SK-N-SH (cell line): ENCODE measurements around the gene HDAC4. TPM values are rescaled to one million over a fixed set of nuclear protein-coding genes. Genes with fewer than 3 reads are reported as not detected.

Experiments
- CTCF ChIA-PET: fragments of 300-600, 350-600 bp; formaldehyde crosslinking; extraction: SDS; loops from one replicate; lab custom pipeline; 2021; lab: Yijun Ruan, JAX
- POLR2A ChIA-PET: fragments of 350-600 bp; sonication (Branson Sonifier 250); formaldehyde crosslinking; extraction: SDS; loops from one replicate; lab custom pipeline; 2020; ENCODE audit warnings: antibody characterized with exemption, inconsistent platforms; lab: Yijun Ruan, JAX
- DNase-seq: peaks from one replicate; pipeline ENCODE4 v3.0.0; 2012
- H2AFZ ChIP-seq: fragments of 200-600 bp; sonication (generic); 2 replicates; pipeline ENCODE4 v1.8.1; 2016; ENCODE audit warnings: antibody characterized with exemption, mild to moderate bottlenecking, low read depth
- H3F3A ChIP-seq: fragments of 200-600 bp; sonication (generic); replicated peaks from 2 replicates; pipeline ENCODE3; 2016; ENCODE audit warnings: antibody characterized with exemption, mild to moderate bottlenecking; ENCODE audit not compliant: insufficient read depth
- H3K27ac ChIP-seq, 2 experiments: fragments of 200-500 bp in 1 of 2; fragments of 200-600 bp in 1 of 2; sonication (Bioruptor generic) in 1 of 2; sonication (generic), shearing (Covaris generic) in 1 of 2; 2 replicates each; pipeline versions ENCODE4 v1.5.1 to v1.6.1; 2014 to 2016; ENCODE audit warnings: low read depth in 2 of 2, inconsistent platforms in 1 of 2, low read length in 1 of 2, mild to moderate bottlenecking in 1 of 2, mixed read lengths in 1 of 2
- H3K27me3 ChIP-seq: fragments of 200-600 bp; sonication (generic), shearing (Covaris generic); 2 replicates; pipeline ENCODE4 v1.6.1; 2016; ENCODE audit warnings: mixed run types; ENCODE audit not compliant: insufficient read depth
- H3K36me3 ChIP-seq, 2 experiments: fragments of 200-500 bp in 1 of 2; fragments of 200-600 bp in 1 of 2; sonication (Bioruptor generic) in 1 of 2; sonication (generic) in 1 of 2; replicated peaks in 1 of 2; 2 replicates each; pipeline versions ENCODE3 to v1.5.1; 2014 to 2016; ENCODE audit warnings: low read length in 1 of 2, mild to moderate bottlenecking in 1 of 2; ENCODE audit not compliant: insufficient read depth in 2 of 2, control insufficient read depth in 1 of 2
- H3K4me1 ChIP-seq, 2 experiments: fragments of 200-500 bp in 1 of 2; fragments of 200-600 bp in 1 of 2; sonication (Bioruptor generic) in 1 of 2; sonication (generic), shearing (Covaris generic) in 1 of 2; 2 replicates each; pipeline versions ENCODE4 v1.5.1 to v1.6.1; 2014 to 2016; ENCODE audit warnings: low read depth in 1 of 2, low read length in 1 of 2, mixed run types in 1 of 2; ENCODE audit not compliant: insufficient read depth in 2 of 2, control insufficient read depth in 1 of 2
- H3K4me2 ChIP-seq: fragments of 200-600 bp; sonication (generic), shearing (Covaris generic); 2 replicates; pipeline ENCODE4 v1.6.1; 2017; ENCODE audit warnings: mixed run types
- H3K4me3 ChIP-seq, 2 experiments: fragments of 200-500 bp in 1 of 2; fragments of 200-600 bp in 1 of 2; sonication (Bioruptor generic) in 1 of 2; sonication (generic), shearing (Covaris generic) in 1 of 2; 2 replicates each; pipeline versions ENCODE4 v1.5.1 to v1.8.1; 2014 to 2016; ENCODE audit warnings: low read depth in 2 of 2, inconsistent platforms in 1 of 2, low read length in 1 of 2, mild to moderate bottlenecking in 1 of 2, mixed read lengths in 1 of 2, moderate library complexity in 1 of 2
- H3K79me2 ChIP-seq: fragments of 200-600 bp; sonication (generic); 2 replicates; pipeline ENCODE4 v1.8.1; 2017; ENCODE audit warnings: mild to moderate bottlenecking; ENCODE audit not compliant: insufficient read depth
- H3K9ac ChIP-seq: fragments of 200-600 bp; sonication (generic); 2 replicates; pipeline ENCODE4 v1.6.1; 2017; ENCODE audit warnings: mixed run types
- H3K9me2 ChIP-seq: fragments of 200-600 bp; sonication (generic); 2 replicates; pipeline ENCODE4 v1.6.1; 2017; ENCODE audit warnings: mixed run types
- H3K9me3 ChIP-seq: fragments of 200-600 bp; sonication (generic); 2 replicates; pipeline ENCODE4 v1.6.1; 2017; ENCODE audit warnings: mixed run types, mild to moderate bottlenecking, moderate library complexity
- H4K20me1 ChIP-seq: fragments of 200-600 bp; sonication (generic); 2 replicates; pipeline ENCODE4 v1.6.1; 2017; ENCODE audit warnings: mild to moderate bottlenecking, mixed run types; ENCODE audit not compliant: insufficient read depth
- CHD2 ChIP-seq: fragments of 150-350 bp; IDR thresholded peaks from 2 replicates; pipeline ENCODE4 v1.6.1; 2018; ENCODE audit warnings: low read length; ENCODE audit not compliant: partially characterized antibody
- ELF1 ChIP-seq: IDR thresholded peaks from 2 replicates; pipeline ENCODE4 v1.4.0; 2012
- EZH2phosphoT487 ChIP-seq: fragments of 200-600 bp; sonication (generic); IDR thresholded peaks from 2 replicates; pipeline ENCODE4 v1.6.1; 2017; ENCODE audit warnings: low read depth, mixed run types, mild to moderate bottlenecking, antibody characterized with exemption, moderate library complexity, borderline replicate concordance
- FOSL2 ChIP-seq: IDR thresholded peaks from 2 replicates; pipeline ENCODE4 v1.4.0; 2012; ENCODE audit warnings: low read depth, mild to moderate bottlenecking, moderate library complexity, borderline replicate concordance
- FOXM1 ChIP-seq: IDR thresholded peaks from 2 replicates; pipeline ENCODE4 v1.4.0; 2012; ENCODE audit warnings: low read depth, mild to moderate bottlenecking
- GATA2 ChIP-seq: sonication (generic); formaldehyde crosslinking; IDR thresholded peaks from 2 replicates; pipeline ENCODE4 v1.5.0; 2020; ENCODE audit warnings: mild to moderate bottlenecking, missing genetic modification reagents
- JUND ChIP-seq: IDR thresholded peaks from 2 replicates; pipeline ENCODE4 v1.4.0; 2012
- MEF2A ChIP-seq: IDR thresholded peaks from 2 replicates; pipeline ENCODE4 v1.4.0; 2012; ENCODE audit warnings: low read depth, borderline replicate concordance
- NFIC ChIP-seq: IDR thresholded peaks from 2 replicates; pipeline ENCODE4 v1.4.0; 2012; ENCODE audit warnings: borderline replicate concordance
- RAD21 ChIP-seq: IDR thresholded peaks from 2 replicates; pipeline ENCODE4 v1.6.1; 2012; ENCODE audit warnings: mild to moderate bottlenecking, low read length
- RCOR1 ChIP-seq: fragments of 150-350 bp; IDR thresholded peaks from 2 replicates; pipeline ENCODE4 v1.6.1; 2017; ENCODE audit warnings: antibody characterized with exemption, low read length
- RFX5 ChIP-seq: IDR thresholded peaks from 2 replicates; pipeline ENCODE4 v1.6.1; 2012; ENCODE audit warnings: mild to moderate bottlenecking, improper control_type of control experiment, low read length
- RXRA ChIP-seq: IDR thresholded peaks from 2 replicates; pipeline ENCODE4 v1.4.0; 2012; ENCODE audit warnings: low read depth, mild to moderate bottlenecking, borderline replicate concordance
- SMC3 ChIP-seq: IDR thresholded peaks from 2 replicates; pipeline ENCODE4 v1.6.1; 2012; ENCODE audit warnings: low read depth, low read length, improper control_type of control experiment
- TCF12 ChIP-seq: IDR thresholded peaks from 2 replicates; pipeline ENCODE4 v1.4.0; 2012
- TEAD4 ChIP-seq: IDR thresholded peaks from 2 replicates; pipeline ENCODE4 v1.4.0; 2012; ENCODE audit warnings: mild to moderate bottlenecking, borderline replicate concordance; ENCODE audit not compliant: insufficient read depth
- USF2 ChIP-seq: fragments of 150-350 bp; IDR thresholded peaks from 2 replicates; pipeline ENCODE4 v1.6.1; 2017; ENCODE audit warnings: antibody characterized with exemption, low read length, low read depth, borderline replicate concordance
- ZBTB33 ChIP-seq: IDR thresholded peaks from 2 replicates; pipeline ENCODE4 v1.4.0; 2012; ENCODE audit warnings: low read depth, borderline replicate concordance
- WGBS: methylation state at CpG from one replicate; pipeline ENCODE4 v1.1.6; 2017; ENCODE audit warnings: low lambda C conversion rate; 5-methylcytosine and 5-hydroxymethylcytosine counted together
- polyA plus RNA-seq, 3 experiments: library from polyadenylated mRNA; depleted of rRNA; stranded (reverse); fragments of >200 nt; gene quantifications; 2 replicates each; pipeline ENCODE4 v1.2.3, GENCODE V29; 2012
- TF ChIP-seq, protein P1 (sequence below): IDR thresholded peaks from 2 replicates; pipeline ENCODE4 v1.4.0; 2012; ENCODE audit warnings: low read depth
- TF ChIP-seq, protein P2 (sequence below): fragments of 150-350 bp; IDR thresholded peaks from 2 replicates; pipeline ENCODE4 v1.6.1; 2016; ENCODE audit warnings: mild to moderate bottlenecking, low read depth, low read length

The HDAC4 gene
- polyA plus RNA-seq, 1 of the 3 experiments (the other 2 are of a cell fraction) = 5.5 TPM

GRCh38 chr2:239376942-239377531, 23.8 kb downstream of the HDAC4 start:
- Histone ChIP-seq H3K27me3 (no peaks in the 10 kb centered on the region), H4K20me1 (no peaks in the 10 kb centered on the region), H3K4me1 (peaks cover 0 to 28% of the 10 kb centered on the region in 2 experiments; a peak in 1 of 4 replicates), H3K27ac (no peak overlapping the region), H3K4me2 (no peak overlapping the region), H3K36me3 (no peaks in the 10 kb centered on the region), H3K4me3 (no peak overlapping the region), H2AFZ (no peak overlapping the region), H3K79me2 (peaks cover 4% of the 10 kb centered on the region), H3K9me2 (no peaks in the 10 kb centered on the region), H3K9me3 (no peaks in the 10 kb centered on the region), H3K9ac (no peak overlapping the region), H3F3A (no peaks in the 10 kb centered on the region)
- POLR2A ChIA-PET = no interaction called here
- DNase-seq = no peak
- 96% methylated on average over 17 of the region's 21 CpGs for WGBS
- TF ChIP-seq EZH2phosphoT487 = no peak
- TF ChIP-seq RFX5 = no peak
- TF ChIP-seq, protein P1, sequence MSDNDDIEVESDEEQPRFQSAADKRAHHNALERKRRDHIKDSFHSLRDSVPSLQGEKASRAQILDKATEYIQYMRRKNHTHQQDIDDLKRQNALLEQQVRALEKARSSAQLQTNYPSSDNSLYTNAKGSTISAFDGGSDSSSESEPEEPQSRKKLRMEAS = no peak
- no peak for TF ChIP-seq TEAD4
- no peak for TF ChIP-seq ELF1
- TF ChIP-seq ZBTB33 = no peak
- no peak for TF ChIP-seq GATA2 (CRISPR knock-in tag)
- TF ChIP-seq RXRA = no peak
- no peak for TF ChIP-seq RAD21
- TF ChIP-seq SMC3 = no peak
- no peak for TF ChIP-seq JUND
- TF ChIP-seq, protein P2, sequence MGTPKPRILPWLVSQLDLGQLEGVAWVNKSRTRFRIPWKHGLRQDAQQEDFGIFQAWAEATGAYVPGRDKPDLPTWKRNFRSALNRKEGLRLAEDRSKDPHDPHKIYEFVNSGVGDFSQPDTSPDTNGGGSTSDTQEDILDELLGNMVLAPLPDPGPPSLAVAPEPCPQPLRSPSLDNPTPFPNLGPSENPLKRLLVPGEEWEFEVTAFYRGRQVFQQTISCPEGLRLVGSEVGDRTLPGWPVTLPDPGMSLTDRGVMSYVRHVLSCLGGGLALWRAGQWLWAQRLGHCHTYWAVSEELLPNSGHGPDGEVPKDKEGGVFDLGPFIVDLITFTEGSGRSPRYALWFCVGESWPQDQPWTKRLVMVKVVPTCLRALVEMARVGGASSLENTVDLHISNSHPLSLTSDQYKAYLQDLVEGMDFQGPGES = no peak
- no peak for TF ChIP-seq RCOR1
- TF ChIP-seq TCF12 = no peak
- CTCF ChIA-PET = no interaction called here

DNA sequence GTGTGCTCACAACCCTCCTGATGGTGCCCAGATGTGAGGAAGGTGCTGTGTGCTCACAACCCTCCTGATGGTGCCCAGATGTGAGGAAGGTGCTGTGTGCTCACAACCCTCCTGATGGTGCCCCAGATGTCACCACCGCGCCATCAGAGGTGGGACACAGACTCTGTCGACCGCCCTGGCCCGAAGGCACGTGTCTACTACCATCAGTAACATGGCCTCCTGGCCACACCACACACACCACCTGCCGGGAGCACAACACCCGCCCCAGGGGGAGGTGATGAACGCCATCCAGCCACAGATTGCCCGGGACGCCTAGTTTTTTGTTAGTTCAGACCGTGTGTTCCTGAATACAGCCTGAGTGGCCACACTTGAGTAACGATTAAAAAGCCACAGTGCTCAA, 24.5 kb downstream of the HDAC4 start:
- TF ChIP-seq NFIC (no peak), CHD2 (no peak), ZBTB33 (no peak), FOXM1 (no peak), JUND (no peak), RXRA (no peak), USF2 (no peak), SMC3 (no peak), MEF2A (no peak), FOSL2 (no peak), RCOR1 (no peak), GATA2 (CRISPR knock-in tag) (no peak)
- Histone ChIP-seq H3K79me2 (peaks cover 4% of the 10 kb centered on the region; the same call in 1 of the 2 replicates), H3F3A (no peaks in the 10 kb centered on the region), H3K27me3 (no peaks in the 10 kb centered on the region), H3K4me1 (peaks cover 0 to 22% of the 10 kb centered on the region in 2 experiments; a peak in 1 of 4 replicates), H3K9me2 (no peaks in the 10 kb centered on the region), H3K4me3 (no peak overlapping the region), H3K4me2 (no peak overlapping the region), H3K36me3 (no peaks in the 10 kb centered on the region), H2AFZ (no peak overlapping the region), H3K27ac (no peak overlapping the region), H3K9me3 (no peaks in the 10 kb centered on the region), H4K20me1 (no peaks in the 10 kb centered on the region), H3K9ac (no peak overlapping the region)
- no peak for DNase-seq
- ChIA-PET CTCF (no interaction called here), POLR2A (no interaction called here)
- 99% methylated on average over 13 of the region's 13 CpGs for WGBS
